Measurements from ENCODE around the gene WDR35. TPM values are rescaled to one million over a fixed set of nuclear protein-coding genes. Genes with fewer than 3 reads are reported as not detected.

Gene WDR35
- total RNA-seq, 1 donor from 2014 or later = 12.0 TPM

- H3K9ac ChIP-seq (ENCODE audit: low read depth in 1 of 3, low read length in 3 of 3) = no peak overlapping the region
- H3K36me3 ChIP-seq (ENCODE audit: control insufficient read depth in 3 of 3, insufficient read depth in 3 of 3, low read length in 3 of 3) = peaks cover 0 to 3% (median 0%) of the 10 kb centered on the region in 3 donors
- no peak overlapping the region for H3K4me3 ChIP-seq (ENCODE audit: low read length in 3 of 3)
- peaks cover 0 to 4% (median 0%) of the 10 kb centered on the region in 3 donors for H3K27me3 ChIP-seq (ENCODE audit: control insufficient read depth in 3 of 3, insufficient read depth in 3 of 3, low read length in 3 of 3)
- H3K4me1 ChIP-seq (ENCODE audit: control insufficient read depth in 3 of 3, insufficient read depth in 3 of 3, low read length in 3 of 3) = peaks cover 9 to 15% (median 11%) of the 10 kb centered on the region in 3 donors
- H3K9me3 ChIP-seq (ENCODE audit: control insufficient read depth in 3 of 3, low read length in 3 of 3) = no peaks in the 10 kb centered on the region
- no peak overlapping the region for H3K27ac ChIP-seq (ENCODE audit: low read depth, low read length)
Observed at GRCh38 chr2:19988600-19988999, 1.3 kb downstream of the WDR35 start.

GRCh38 chr2:19987936-19988335 is 2.0 kb downstream of the WDR35 start:
- Histone ChIP-seq H3K27ac (ENCODE audit: low read depth, low read length) (no peak overlapping the region), H3K36me3 (ENCODE audit: control insufficient read depth in 3 of 3, insufficient read depth in 3 of 3, low read length in 3 of 3) (peaks cover 0 to 3% (median 0%) of the 10 kb centered on the region in 3 donors), H3K9me3 (ENCODE audit: control insufficient read depth in 3 of 3, low read length in 3 of 3) (no peaks in the 10 kb centered on the region), H3K9ac (ENCODE audit: low read depth in 1 of 3, low read length in 3 of 3) (no peak overlapping the region), H3K4me1 (ENCODE audit: control insufficient read depth in 3 of 3, insufficient read depth in 3 of 3, low read length in 3 of 3) (peaks cover 9 to 15% (median 11%) of the 10 kb centered on the region in 3 donors), H3K27me3 (ENCODE audit: control insufficient read depth in 3 of 3, insufficient read depth in 3 of 3, low read length in 3 of 3) (peaks cover 0 to 4% (median 0%) of the 10 kb centered on the region in 3 donors), H3K4me3 (ENCODE audit: low read length in 3 of 3) (no peak overlapping the region)

GRCh38 chr2:19982268-19982667 is 7.6 kb downstream of the WDR35 start:
- Histone ChIP-seq H3K9ac (ENCODE audit: low read depth in 1 of 3, low read length in 3 of 3) (no peak overlapping the region), H3K27me3 (ENCODE audit: control insufficient read depth in 3 of 3, insufficient read depth in 3 of 3, low read length in 3 of 3) (no peaks in the 10 kb centered on the region), H3K4me1 (ENCODE audit: control insufficient read depth in 3 of 3, insufficient read depth in 3 of 3, low read length in 3 of 3) (no peaks in the 10 kb centered on the region), H3K27ac (ENCODE audit: low read depth, low read length) (no peak overlapping the region), H3K4me3 (ENCODE audit: low read length in 3 of 3) (no peak overlapping the region), H3K9me3 (ENCODE audit: control insufficient read depth in 3 of 3, low read length in 3 of 3) (no peaks in the 10 kb centered on the region), H3K36me3 (ENCODE audit: control insufficient read depth in 3 of 3, insufficient read depth in 3 of 3, low read length in 3 of 3) (peaks cover 0 to 11% (median 8%) of the 10 kb centered on the region in 3 donors)

- no peak overlapping the region for H3K4me3 ChIP-seq (ENCODE audit: low read length in 3 of 3)
- no peaks in the 10 kb centered on the region for H3K27me3 ChIP-seq (ENCODE audit: control insufficient read depth in 3 of 3, insufficient read depth in 3 of 3, low read length in 3 of 3)
- H3K4me1 ChIP-seq (ENCODE audit: control insufficient read depth in 3 of 3, insufficient read depth in 3 of 3, low read length in 3 of 3) = no peaks in the 10 kb centered on the region
- no peak overlapping the region for H3K27ac ChIP-seq (ENCODE audit: low read depth, low read length)
- H3K9ac ChIP-seq (ENCODE audit: low read depth in 1 of 3, low read length in 3 of 3) = no peak overlapping the region
- H3K36me3 ChIP-seq (ENCODE audit: control insufficient read depth in 3 of 3, insufficient read depth in 3 of 3, low read length in 3 of 3) = peaks cover 0 to 18% (median 11%) of the 10 kb centered on the region in 3 donors
- H3K9me3 ChIP-seq (ENCODE audit: control insufficient read depth in 3 of 3, low read length in 3 of 3) = no peaks in the 10 kb centered on the region
Observed at GRCh38 chr2:19979932-19980331, 10.0 kb downstream of the WDR35 start.

- Histone ChIP-seq H3K9me3 (ENCODE audit: control insufficient read depth in 3 of 3, low read length in 3 of 3) (no peaks in the 10 kb centered on the region), H3K27ac (ENCODE audit: low read depth, low read length) (no peak overlapping the region), H3K4me3 (ENCODE audit: low read length in 3 of 3) (no peak overlapping the region), H3K9ac (ENCODE audit: low read depth in 1 of 3, low read length in 3 of 3) (no peak overlapping the region), H3K36me3 (ENCODE audit: control insufficient read depth in 3 of 3, insufficient read depth in 3 of 3, low read length in 3 of 3) (peaks cover 2 to 14% (median 13%) of the 10 kb centered on the region in 3 donors), H3K4me1 (ENCODE audit: control insufficient read depth in 3 of 3, insufficient read depth in 3 of 3, low read length in 3 of 3) (no peaks in the 10 kb centered on the region), H3K27me3 (ENCODE audit: control insufficient read depth in 3 of 3, insufficient read depth in 3 of 3, low read length in 3 of 3) (no peaks in the 10 kb centered on the region)
Observed at GRCh38 chr2:19973466-19973865, 16.4 kb downstream of the WDR35 start.

GRCh38 chr2:19971691-19972090 is 18.2 kb downstream of the WDR35 start:
- Histone ChIP-seq H3K9ac (ENCODE audit: low read depth in 1 of 3, low read length in 3 of 3) (no peak overlapping the region), H3K36me3 (ENCODE audit: control insufficient read depth in 3 of 3, insufficient read depth in 3 of 3, low read length in 3 of 3) (peaks cover 2 to 7% (median 6%) of the 10 kb centered on the region in 3 donors), H3K27me3 (ENCODE audit: control insufficient read depth in 3 of 3, insufficient read depth in 3 of 3, low read length in 3 of 3) (no peaks in the 10 kb centered on the region), H3K9me3 (ENCODE audit: control insufficient read depth in 3 of 3, low read length in 3 of 3) (no peaks in the 10 kb centered on the region), H3K4me3 (ENCODE audit: low read length in 3 of 3) (no peak overlapping the region), H3K27ac (ENCODE audit: low read depth, low read length) (no peak overlapping the region), H3K4me1 (ENCODE audit: control insufficient read depth in 3 of 3, insufficient read depth in 3 of 3, low read length in 3 of 3) (no peaks in the 10 kb centered on the region)

- H3K27ac ChIP-seq (ENCODE audit: low read depth, low read length) = no peak overlapping the region
- H3K9ac ChIP-seq (ENCODE audit: low read depth in 1 of 3, low read length in 3 of 3) = no peak overlapping the region
- no peaks in the 10 kb centered on the region for H3K27me3 ChIP-seq (ENCODE audit: control insufficient read depth in 3 of 3, insufficient read depth in 3 of 3, low read length in 3 of 3)
- H3K4me1 ChIP-seq (ENCODE audit: control insufficient read depth in 3 of 3, insufficient read depth in 3 of 3, low read length in 3 of 3) = no peaks in the 10 kb centered on the region
- H3K9me3 ChIP-seq (ENCODE audit: control insufficient read depth in 3 of 3, low read length in 3 of 3) = no peaks in the 10 kb centered on the region
- H3K4me3 ChIP-seq (ENCODE audit: low read length in 3 of 3) = no peak overlapping the region
- H3K36me3 ChIP-seq (ENCODE audit: control insufficient read depth in 3 of 3, insufficient read depth in 3 of 3, low read length in 3 of 3) = peaks cover 0 to 8% (median 0%) of the 10 kb centered on the region in 3 donors
Observed at GRCh38 chr2:19963386-19963785, 26.5 kb downstream of the WDR35 start.

GRCh38 chr2:19955544-19956422 is 34.1 kb downstream of the WDR35 start:
- Histone ChIP-seq H3K27ac (ENCODE audit: low read depth, low read length) (no peak overlapping the region), H3K36me3 (ENCODE audit: control insufficient read depth in 3 of 3, insufficient read depth in 3 of 3, low read length in 3 of 3) (no peaks in the 10 kb centered on the region), H3K9ac (ENCODE audit: low read depth in 1 of 3, low read length in 3 of 3) (no peak overlapping the region)

GRCh38 chr2:19949071-19949470 is 40.8 kb downstream of the WDR35 start:
- Histone ChIP-seq H3K9ac (ENCODE audit: low read depth in 1 of 3, low read length in 3 of 3) (no peak overlapping the region), H3K4me3 (ENCODE audit: low read length in 3 of 3) (no peak overlapping the region), H3K36me3 (ENCODE audit: control insufficient read depth in 3 of 3, insufficient read depth in 3 of 3, low read length in 3 of 3) (no peaks in the 10 kb centered on the region), H3K27me3 (ENCODE audit: control insufficient read depth in 3 of 3, insufficient read depth in 3 of 3, low read length in 3 of 3) (no peaks in the 10 kb centered on the region), H3K27ac (ENCODE audit: low read depth, low read length) (no peak overlapping the region), H3K9me3 (ENCODE audit: control insufficient read depth in 3 of 3, low read length in 3 of 3) (no peaks in the 10 kb centered on the region), H3K4me1 (ENCODE audit: control insufficient read depth in 3 of 3, insufficient read depth in 3 of 3, low read length in 3 of 3) (no peaks in the 10 kb centered on the region)

More at GRCh38 chr2:19955544-19956422, 34.1 kb downstream of the WDR35 start:
- no peaks in the 10 kb centered on the region for H3K9me3 ChIP-seq (ENCODE audit: control insufficient read depth in 3 of 3, low read length in 3 of 3)
- H3K4me3 ChIP-seq (ENCODE audit: low read length in 3 of 3) = no peak overlapping the region
- no peaks in the 10 kb centered on the region for H3K27me3 ChIP-seq (ENCODE audit: control insufficient read depth in 3 of 3, insufficient read depth in 3 of 3, low read length in 3 of 3)
- no peaks in the 10 kb centered on the region for H3K4me1 ChIP-seq (ENCODE audit: control insufficient read depth in 3 of 3, insufficient read depth in 3 of 3, low read length in 3 of 3)

GRCh38 chr2:19947184-19947940 is 42.5 kb downstream of the WDR35 start:
- Histone ChIP-seq H3K9ac (ENCODE audit: low read depth in 1 of 3, low read length in 3 of 3) (no peak overlapping the region), H3K27me3 (ENCODE audit: control insufficient read depth in 3 of 3, insufficient read depth in 3 of 3, low read length in 3 of 3) (no peaks in the 10 kb centered on the region), H3K27ac (ENCODE audit: low read depth, low read length) (no peak overlapping the region), H3K9me3 (ENCODE audit: control insufficient read depth in 3 of 3, low read length in 3 of 3) (no peaks in the 10 kb centered on the region), H3K4me1 (ENCODE audit: control insufficient read depth in 3 of 3, insufficient read depth in 3 of 3, low read length in 3 of 3) (no peaks in the 10 kb centered on the region), H3K4me3 (ENCODE audit: low read length in 3 of 3) (no peak overlapping the region), H3K36me3 (ENCODE audit: control insufficient read depth in 3 of 3, insufficient read depth in 3 of 3, low read length in 3 of 3) (no peaks in the 10 kb centered on the region)
